ENCODE measurements around the gene GLB1L2.
A peak's percentile ranks its signal among the peaks of the same experiment; 100 is the strongest.

GLB1L2 gene

DNA sequence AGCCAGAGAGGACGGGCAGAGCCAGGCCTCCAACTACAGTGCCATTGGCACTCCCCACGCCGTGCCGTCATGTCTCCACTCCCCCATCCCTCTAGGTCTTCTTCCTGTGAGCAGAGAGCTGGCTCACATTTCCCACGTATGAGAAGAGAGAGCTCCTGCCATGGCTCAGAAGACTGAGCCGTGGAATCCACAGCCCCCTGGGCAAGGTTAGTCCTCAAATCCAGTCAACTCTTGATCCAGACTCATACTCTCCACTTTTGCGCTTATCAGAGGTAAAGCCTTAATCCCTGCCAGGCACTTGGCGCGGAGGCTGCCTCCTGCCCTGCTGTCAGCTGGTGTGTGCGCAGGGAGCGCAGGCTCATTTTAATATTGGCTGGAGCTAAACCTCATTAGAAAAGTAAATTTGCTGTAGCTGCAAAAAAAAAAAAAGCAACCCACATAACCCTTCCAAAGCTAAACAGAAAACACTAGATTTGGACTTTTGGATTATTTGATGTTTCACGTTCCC, 75.6 kb downstream of the GLB1L2 start:
- no peaks in the 10 kb centered on the region for H3K9me3 ChIP-seq (ENCODE audit: control insufficient read depth, low read length)
- whole genome bisulfite sequencing, 2 experiments (ENCODE audit: insufficient coverage in 2 of 2): 85 to 93% methylated on average over 5 to 7 of the region's 12 CpGs

DNA sequence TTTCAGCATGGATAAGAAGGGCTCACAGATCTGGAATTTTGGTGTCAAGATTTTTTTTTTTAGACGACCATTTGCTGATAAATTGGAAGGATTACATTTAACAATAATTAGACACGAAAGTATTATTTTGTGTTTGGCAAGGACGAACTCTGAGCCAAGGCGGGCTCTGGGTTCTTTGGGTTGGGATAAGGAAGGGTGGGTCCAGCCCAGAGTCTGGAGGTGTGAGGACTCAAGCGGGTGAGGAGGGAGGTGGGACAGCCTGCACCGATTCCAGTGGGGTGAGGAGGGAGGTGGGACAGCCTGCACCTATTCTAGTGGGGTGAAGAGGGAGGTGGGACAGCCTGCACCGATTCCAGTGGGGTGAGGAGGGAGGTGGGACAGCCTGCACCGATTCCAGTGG, 76.1 kb downstream of the GLB1L2 start:
- peaks cover 1% of the 10 kb centered on the region for H3K4me1 ChIP-seq (ENCODE audit: control insufficient read depth, insufficient read depth, low read length, poor library complexity, severe bottlenecking)
- H3K9me3 ChIP-seq (ENCODE audit: control insufficient read depth, low read length): no peaks in the 10 kb centered on the region
- WGBS, 2 experiments (ENCODE audit: insufficient coverage in 2 of 2): 90 to 92% methylated on average over 2 to 5 of the region's 8 CpGs
- no peak overlapping the region for H3K27ac ChIP-seq (ENCODE audit: low read depth, low read length, severe bottlenecking)
- H3K4me3 ChIP-seq (ENCODE audit: extremely low read depth, insufficient read depth, low read length, poor library complexity, severe bottlenecking): no peak overlapping the region
- no peaks in the 10 kb centered on the region for H3K36me3 ChIP-seq (ENCODE audit: control insufficient read depth, insufficient read depth, low read length)

More for the DNA sequence above, 75.6 kb downstream of the GLB1L2 start:
- Histone ChIP-seq H3K4me3 (ENCODE audit: extremely low read depth, insufficient read depth, low read length, poor library complexity, severe bottlenecking) (no peak overlapping the region), H3K36me3 (ENCODE audit: control insufficient read depth, insufficient read depth, low read length) (no peaks in the 10 kb centered on the region), H3K4me1 (ENCODE audit: control insufficient read depth, insufficient read depth, low read length, poor library complexity, severe bottlenecking) (no peaks in the 10 kb centered on the region), H3K27ac (ENCODE audit: low read depth, low read length, severe bottlenecking) (no peak overlapping the region)

DNA sequence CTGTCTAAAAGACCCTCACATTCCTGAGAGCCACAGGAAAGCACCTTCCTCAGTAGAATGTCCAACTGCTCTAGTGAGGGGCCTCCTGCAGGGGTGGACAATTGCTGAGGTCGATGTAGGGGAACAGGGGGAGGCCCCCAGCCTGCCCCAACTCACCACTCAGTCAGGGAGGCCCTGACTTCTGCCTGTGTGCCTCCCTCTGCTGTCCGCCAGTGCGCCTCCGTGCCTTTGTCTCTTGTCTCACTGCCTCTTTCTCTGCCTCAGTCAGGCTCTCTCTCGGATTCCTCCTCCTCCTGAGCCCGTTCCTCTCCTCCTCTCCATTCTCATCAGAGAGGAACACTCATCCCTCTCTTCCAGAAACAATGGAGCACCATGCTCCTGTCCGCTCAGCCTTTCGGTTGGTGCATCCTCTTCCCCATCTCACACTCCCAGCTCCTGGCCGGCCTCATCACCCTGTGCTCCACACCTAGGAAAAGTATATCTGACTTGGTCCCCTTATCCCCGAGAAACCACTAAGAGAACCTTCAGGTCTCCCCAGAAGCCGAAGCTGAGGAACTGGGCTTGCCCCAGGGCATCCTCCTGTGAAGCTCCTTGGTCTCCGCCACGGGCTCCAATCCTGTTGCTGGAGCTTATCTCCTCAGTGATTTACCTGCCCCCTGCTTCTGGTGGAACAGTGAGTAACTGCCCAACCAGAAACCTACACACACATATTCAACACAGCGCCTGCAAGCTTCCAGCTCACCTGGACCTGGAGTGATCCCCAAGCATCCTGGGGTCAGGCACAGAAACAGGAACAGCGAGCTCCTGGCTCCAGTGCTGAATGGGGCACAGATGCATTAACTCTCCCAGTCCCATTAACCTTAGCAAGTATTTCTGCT, 78.0 kb downstream of the GLB1L2 start:
- 80% methylated on average over 13 to 14 of the region's 15 CpGs for WGBS, 2 experiments (ENCODE audit: insufficient coverage in 2 of 2)
- Histone ChIP-seq H3K9me3 (ENCODE audit: control insufficient read depth, low read length) (no peaks in the 10 kb centered on the region), H3K4me1 (ENCODE audit: control insufficient read depth, insufficient read depth, low read length, poor library complexity, severe bottlenecking) (peaks cover 5% of the 10 kb centered on the region), H3K36me3 (ENCODE audit: control insufficient read depth, insufficient read depth, low read length) (no peaks in the 10 kb centered on the region), H3K4me3 (ENCODE audit: extremely low read depth, insufficient read depth, low read length, poor library complexity, severe bottlenecking) (no peak overlapping the region), H3K27ac (ENCODE audit: low read depth, low read length, severe bottlenecking) (no peak overlapping the region)

DNA sequence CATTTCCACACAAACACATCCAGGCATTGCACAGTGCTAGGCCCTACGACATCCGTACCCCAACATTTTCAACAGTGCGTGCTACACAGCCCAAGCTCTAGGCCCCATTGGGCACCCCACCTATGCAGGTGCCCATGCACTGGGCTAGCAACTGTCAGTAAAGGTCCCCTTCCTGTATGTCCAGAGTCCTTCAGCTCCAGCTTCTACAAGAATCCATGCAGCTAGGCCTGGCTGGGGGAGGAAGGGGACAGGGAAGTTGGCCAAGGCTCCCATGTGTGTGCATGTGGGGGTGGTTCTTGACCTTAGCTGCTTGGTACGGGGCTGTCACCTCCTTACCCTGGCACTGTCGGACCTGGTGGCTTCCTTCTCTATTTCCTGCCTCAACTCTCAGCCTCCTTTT, 79.0 kb downstream of the GLB1L2 start:
- Histone ChIP-seq H3K4me3 (ENCODE audit: extremely low read depth, insufficient read depth, low read length, poor library complexity, severe bottlenecking) (peak overlapping the region; percentile 44), H3K36me3 (ENCODE audit: control insufficient read depth, insufficient read depth, low read length) (no peaks in the 10 kb centered on the region), H3K4me1 (ENCODE audit: control insufficient read depth, insufficient read depth, low read length, poor library complexity, severe bottlenecking) (peaks cover 5% of the 10 kb centered on the region), H3K9me3 (ENCODE audit: control insufficient read depth, low read length) (no peaks in the 10 kb centered on the region), H3K27ac (ENCODE audit: low read depth, low read length, severe bottlenecking) (no peak overlapping the region)
- 80 to 81% methylated on average over 3 to 4 of the region's 5 CpGs for WGBS, 2 experiments (ENCODE audit: insufficient coverage in 2 of 2)

DNA sequence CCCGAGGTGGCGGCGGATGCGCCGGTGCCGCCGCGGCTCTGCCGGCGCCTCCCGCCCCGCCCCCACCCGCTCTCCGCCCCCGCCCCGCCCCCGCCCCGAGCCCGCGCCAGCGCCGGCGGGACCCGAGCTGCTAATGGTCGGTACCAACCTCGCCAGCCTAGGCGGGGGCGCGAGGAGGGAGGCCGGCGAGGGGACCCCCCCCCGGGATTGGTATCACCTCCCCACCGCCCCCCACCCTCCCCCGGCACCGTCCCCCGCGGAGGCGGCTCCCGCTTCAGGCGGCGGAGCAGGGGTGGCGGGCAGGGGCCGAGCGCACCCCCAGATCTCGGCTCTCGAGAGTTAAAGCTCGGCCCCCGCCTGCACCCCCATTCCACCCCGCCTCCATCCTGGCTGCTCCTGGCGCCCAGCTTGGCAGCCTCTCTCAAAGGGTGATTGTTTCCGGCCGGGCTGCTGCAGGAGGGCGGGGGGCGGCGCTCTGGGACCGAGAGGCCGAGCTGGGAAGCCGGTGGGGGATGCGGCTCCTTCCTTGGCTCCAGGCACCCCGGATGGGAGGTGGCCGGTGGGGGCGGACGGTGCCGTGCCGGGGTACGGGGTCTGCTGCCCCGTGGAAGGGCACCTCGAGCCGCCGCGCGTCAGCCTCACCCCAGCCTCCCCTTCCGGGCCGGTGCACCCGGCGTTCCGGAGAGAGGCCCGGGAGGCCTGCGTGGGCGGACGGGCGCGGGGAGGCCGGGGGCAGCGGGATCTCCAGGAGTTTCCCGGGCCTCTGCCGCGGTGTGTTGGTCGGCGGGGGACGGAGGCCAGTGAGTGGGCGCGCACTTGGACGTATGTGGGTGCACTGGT, 80.6 kb downstream of the GLB1L2 start, which contains the start of gene B3GAT1:
B3GAT1 (minus strand) TSS at position 40 of the 840 bp plus-strand sequence. CDS start 24,583 bp downstream, outside the sequence.
- peaks cover 5% of the 10 kb centered on the region for H3K4me1 ChIP-seq (ENCODE audit: control insufficient read depth, insufficient read depth, low read length, poor library complexity, severe bottlenecking)
- WGBS, 2 experiments (ENCODE audit: insufficient coverage in 2 of 2): 0% methylated on average over 29 to 32 of the region's 94 CpGs
- H3K36me3 ChIP-seq (ENCODE audit: control insufficient read depth, insufficient read depth, low read length): no peaks in the 10 kb centered on the region
- no peaks in the 10 kb centered on the region for H3K9me3 ChIP-seq (ENCODE audit: control insufficient read depth, low read length)
- peak within 1 kb of the TSS; percentile 44 for H3K4me3 ChIP-seq (ENCODE audit: extremely low read depth, insufficient read depth, low read length, poor library complexity, severe bottlenecking)
- H3K27ac ChIP-seq (ENCODE audit: low read depth, low read length, severe bottlenecking): no peak within 1 kb of the TSS

DNA sequence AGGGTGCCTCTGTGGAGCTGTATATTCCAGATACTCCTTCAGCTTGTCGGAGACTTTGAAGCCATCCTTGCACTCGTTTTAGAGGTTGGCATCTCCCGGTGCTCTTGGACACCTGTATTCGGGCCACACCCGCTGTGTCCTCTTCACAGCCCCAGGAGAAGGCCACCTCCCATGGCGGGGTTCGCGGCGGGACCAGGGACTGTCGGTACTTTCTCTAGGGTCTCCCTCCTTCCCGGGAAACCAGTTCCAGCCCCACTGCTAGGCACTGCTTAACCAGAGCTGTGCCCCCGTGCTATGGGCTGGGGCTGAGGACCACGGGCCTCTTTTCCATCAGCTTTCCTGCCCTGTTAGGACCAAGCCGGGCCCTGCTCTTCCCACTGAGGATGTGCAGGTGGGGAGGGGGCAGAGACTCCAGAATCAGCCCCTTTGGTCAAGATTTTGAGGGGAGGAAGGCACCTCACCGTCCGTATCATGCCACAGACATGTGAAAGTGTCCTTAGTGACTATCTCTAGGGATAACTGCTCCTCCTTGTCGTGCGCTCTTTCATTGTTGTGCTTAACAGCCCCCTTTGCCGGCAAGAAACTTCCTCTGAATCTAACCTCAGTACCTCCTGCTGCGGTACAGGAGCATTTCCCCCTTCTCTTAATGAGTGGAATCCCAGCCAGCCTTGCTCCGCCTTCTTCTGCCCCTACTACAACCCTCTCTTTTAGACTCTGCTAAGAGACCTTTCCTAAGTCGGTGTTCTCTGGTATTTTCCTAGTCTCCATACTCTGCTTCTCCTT, 81.4 kb downstream of the GLB1L2 start:
- no peaks in the 10 kb centered on the region for H3K36me3 ChIP-seq (ENCODE audit: control insufficient read depth, insufficient read depth, low read length)
- H3K27ac ChIP-seq (ENCODE audit: low read depth, low read length, severe bottlenecking): no peak overlapping the region
- H3K4me1 ChIP-seq (ENCODE audit: control insufficient read depth, insufficient read depth, low read length, poor library complexity, severe bottlenecking): peaks cover 5% of the 10 kb centered on the region
- H3K4me3 ChIP-seq (ENCODE audit: extremely low read depth, insufficient read depth, low read length, poor library complexity, severe bottlenecking): peak overlapping the region; percentile 42
- WGBS, 2 experiments (ENCODE audit: insufficient coverage in 2 of 2): 4 to 6% methylated on average over 14 to 20 of the region's 22 CpGs
- no peaks in the 10 kb centered on the region for H3K9me3 ChIP-seq (ENCODE audit: control insufficient read depth, low read length)

DNA sequence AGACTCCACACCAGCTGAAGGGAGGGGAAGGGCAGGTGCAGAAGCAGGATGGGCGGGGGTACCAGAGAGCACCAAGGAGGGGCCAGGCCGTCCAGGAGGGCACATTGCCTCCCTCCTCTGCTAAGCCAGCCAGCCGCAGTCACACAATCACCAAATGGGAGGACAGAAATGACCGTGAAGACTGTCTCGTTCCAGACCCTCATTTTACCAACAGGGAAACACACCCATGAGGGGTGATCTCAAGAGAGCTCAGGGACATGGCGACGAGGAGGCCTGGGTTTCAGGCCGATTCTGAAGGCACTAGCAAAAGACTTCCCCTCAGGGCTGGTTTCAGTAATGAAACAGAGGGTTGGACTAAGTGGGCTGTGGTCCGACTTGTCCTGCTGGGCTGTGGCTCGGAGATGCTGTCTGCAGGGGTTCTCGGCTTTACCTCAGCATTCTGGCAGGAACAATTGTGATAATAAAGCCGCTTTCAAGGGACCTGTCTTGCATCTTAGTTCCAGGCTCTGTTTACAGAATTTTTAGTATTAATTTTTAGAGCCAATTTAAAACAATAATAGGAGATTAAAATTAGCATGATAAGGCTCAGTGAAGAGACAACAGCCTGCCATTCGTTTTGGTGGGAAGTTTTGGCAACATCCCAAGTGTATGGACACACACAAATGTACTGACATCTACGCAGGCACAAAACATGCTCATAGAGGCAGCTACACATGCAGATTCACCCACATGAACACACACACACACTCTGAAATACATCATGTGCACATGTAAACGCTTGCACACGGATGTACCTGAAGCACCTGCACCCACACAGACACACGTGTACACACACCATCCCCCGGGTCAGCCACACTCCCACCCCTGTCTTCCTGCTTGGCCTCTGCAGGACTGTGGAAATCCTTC, 82.3 kb downstream of the GLB1L2 start:
- H3K4me3 ChIP-seq (ENCODE audit: extremely low read depth, insufficient read depth, low read length, poor library complexity, severe bottlenecking): no peak overlapping the region
- peaks cover 5% of the 10 kb centered on the region for H3K4me1 ChIP-seq (ENCODE audit: control insufficient read depth, insufficient read depth, low read length, poor library complexity, severe bottlenecking)
- WGBS, 2 experiments (ENCODE audit: insufficient coverage in 2 of 2): 39 to 40% methylated on average over 13 to 14 of the region's 18 CpGs
- H3K36me3 ChIP-seq (ENCODE audit: control insufficient read depth, insufficient read depth, low read length): no peaks in the 10 kb centered on the region
- H3K9me3 ChIP-seq (ENCODE audit: control insufficient read depth, low read length): no peaks in the 10 kb centered on the region
- no peak overlapping the region for H3K27ac ChIP-seq (ENCODE audit: low read depth, low read length, severe bottlenecking)

DNA sequence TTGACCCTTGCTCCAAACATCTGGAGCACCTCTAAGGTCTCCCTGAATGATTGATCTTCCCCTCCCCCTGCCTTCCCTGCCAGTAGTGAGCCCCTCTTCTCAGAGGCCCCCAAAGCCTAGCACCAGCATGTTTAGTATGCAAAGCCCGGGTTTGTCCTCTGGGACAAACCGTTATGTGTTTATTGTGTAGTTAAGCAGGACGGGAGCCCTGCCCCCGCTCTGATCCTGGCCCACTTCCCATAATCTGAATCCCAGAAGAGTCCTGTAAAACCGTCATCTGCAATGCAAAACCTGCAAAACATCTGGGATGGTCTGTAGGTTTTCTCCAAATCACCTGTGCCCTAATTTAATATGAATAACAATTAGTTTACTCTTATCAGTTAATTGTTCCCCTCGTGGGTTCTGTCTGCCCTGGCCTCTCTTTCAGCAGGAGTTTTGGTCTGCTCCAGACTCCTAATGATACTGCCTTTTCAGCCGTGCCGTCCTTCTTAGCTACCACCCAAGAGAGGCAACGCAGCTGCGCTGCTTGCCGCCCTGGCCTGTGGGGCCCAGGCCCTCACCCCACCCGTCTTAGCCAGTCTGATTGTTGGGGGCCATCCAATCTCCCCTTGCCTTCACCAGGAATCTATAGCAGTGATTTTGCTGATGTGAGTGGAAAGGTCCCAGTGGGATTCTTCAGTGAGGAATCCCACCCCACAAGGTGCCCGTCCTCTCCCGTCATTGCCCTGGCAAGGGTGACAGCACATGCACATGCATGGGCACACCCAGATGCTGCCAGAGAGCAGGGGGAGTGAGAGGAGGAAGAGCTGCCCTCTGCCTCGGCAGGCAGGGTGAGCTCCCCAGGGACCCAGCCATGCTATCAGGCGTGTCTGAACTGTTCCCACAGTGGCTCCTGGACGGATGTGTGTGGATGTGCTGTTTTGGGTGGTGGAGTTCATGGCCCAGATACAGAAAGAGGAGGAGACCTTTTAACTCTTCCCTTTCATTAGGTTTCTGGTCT, 83.3 kb downstream of the GLB1L2 start:
- no peaks in the 10 kb centered on the region for H3K36me3 ChIP-seq (ENCODE audit: control insufficient read depth, insufficient read depth, low read length)
- WGBS, 2 experiments (ENCODE audit: insufficient coverage in 2 of 2): 51 to 57% methylated on average over 8 to 9 of the region's 17 CpGs
- no peaks in the 10 kb centered on the region for H3K9me3 ChIP-seq (ENCODE audit: control insufficient read depth, low read length)
- H3K27ac ChIP-seq (ENCODE audit: low read depth, low read length, severe bottlenecking): no peak overlapping the region
- no peak overlapping the region for H3K4me3 ChIP-seq (ENCODE audit: extremely low read depth, insufficient read depth, low read length, poor library complexity, severe bottlenecking)
- H3K4me1 ChIP-seq (ENCODE audit: control insufficient read depth, insufficient read depth, low read length, poor library complexity, severe bottlenecking): peaks cover 5% of the 10 kb centered on the region

DNA sequence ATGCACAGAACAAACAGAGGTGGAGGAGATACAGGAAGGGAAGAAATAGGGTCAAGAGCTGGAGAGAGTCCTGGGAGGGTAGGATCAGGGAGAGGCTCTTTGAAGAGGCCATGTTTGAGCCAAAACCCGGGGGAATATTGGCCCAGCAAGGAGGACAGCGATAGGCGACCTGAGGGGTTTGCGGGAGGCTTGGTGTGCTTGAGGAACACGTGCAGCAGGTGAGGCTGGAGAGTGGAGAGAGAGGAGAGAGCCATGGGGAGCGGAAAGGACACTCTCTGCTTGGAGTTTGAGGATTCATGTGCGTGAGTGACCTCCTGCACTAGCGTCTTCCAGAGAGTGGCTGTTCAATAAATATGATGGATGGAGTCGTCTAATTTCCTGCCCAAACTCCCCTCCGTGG, 84.9 kb downstream of the GLB1L2 start:
- Histone ChIP-seq H3K9me3 (ENCODE audit: control insufficient read depth, low read length) (no peaks in the 10 kb centered on the region), H3K4me1 (ENCODE audit: control insufficient read depth, insufficient read depth, low read length, poor library complexity, severe bottlenecking) (peaks cover 5% of the 10 kb centered on the region), H3K27ac (ENCODE audit: low read depth, low read length, severe bottlenecking) (no peak overlapping the region), H3K36me3 (ENCODE audit: control insufficient read depth, insufficient read depth, low read length) (no peaks in the 10 kb centered on the region), H3K4me3 (ENCODE audit: extremely low read depth, insufficient read depth, low read length, poor library complexity, severe bottlenecking) (no peak overlapping the region)
- WGBS, 2 experiments (ENCODE audit: insufficient coverage in 2 of 2): 90 to 93% methylated on average over 8 to 10 of the region's 10 CpGs
